ENCODE measurements around the gene ZNF17. TPM values are rescaled to one million over a fixed set of nuclear protein-coding genes. Genes with fewer than 3 reads are reported as not detected.

The ZNF17 gene
- total and polyA plus RNA-seq, 2 of the 8 experiments (the other 6 are each of a cell fraction or from before 2014, with no cell fraction given) = 3.8 to 10.2 TPM

DNA sequence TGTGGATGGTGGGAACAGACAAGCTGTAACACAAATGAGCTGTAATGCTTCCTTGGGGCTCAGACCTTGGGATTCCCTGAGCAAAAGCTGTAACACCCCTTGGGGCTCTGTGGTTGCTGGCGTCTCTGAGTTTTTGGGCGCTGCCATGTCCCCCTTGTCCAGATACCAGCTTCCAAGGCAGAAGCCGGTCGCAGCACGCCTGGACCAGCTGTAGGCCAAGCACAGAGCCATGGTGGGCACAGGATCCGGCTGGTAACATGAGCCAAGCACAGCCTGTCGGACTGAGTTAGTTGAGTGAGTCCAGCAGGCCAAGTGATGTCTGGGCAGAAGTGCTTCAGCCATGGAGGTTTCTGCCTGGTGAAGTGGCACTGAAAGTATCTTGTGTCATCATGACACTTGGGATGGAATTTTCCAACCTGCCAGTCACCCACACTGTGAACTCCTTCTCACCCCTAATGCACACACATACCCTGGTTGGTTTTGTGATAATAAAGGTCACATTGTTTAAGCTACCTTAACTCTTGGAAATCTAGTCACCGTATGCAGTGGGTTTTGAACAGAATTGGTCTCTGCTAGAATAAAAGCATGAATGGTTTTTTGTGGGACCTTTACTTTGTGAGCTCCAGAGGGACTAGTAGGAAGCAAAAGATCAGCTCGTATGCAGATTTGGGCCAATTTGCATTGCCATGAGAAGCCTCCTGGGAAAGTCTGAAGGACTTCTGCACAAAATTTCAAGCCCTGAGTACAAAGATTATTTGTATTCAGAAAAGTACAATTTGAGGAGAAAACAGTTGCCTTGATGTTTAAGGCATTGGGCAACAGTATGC, 7.0 kb upstream of the ZNF17 start:
- Histone ChIP-seq H3K79me2 (ENCODE audit: control insufficient read depth in 1 of 2, insufficient read depth in 2 of 2, low read length in 2 of 2) (no peaks in the 10 kb centered on the region), H2BK20ac (ENCODE audit: low read length) (no peak overlapping the region), H3K4me3 (ENCODE audit: extremely low read depth in 1 of 4, insufficient read depth in 2 of 4, low read depth in 3 of 4, low read length in 4 of 4) (no peak overlapping the region), H2AFZ (ENCODE audit: low read length) (no peak overlapping the region), H2BK5ac (ENCODE audit: low read depth, low read length) (no peak overlapping the region), H2BK120ac (replicated peaks; ENCODE audit: low read depth, low read length) (no peak overlapping the region), H3K27me3 (replicated peaks in 1 of 4; ENCODE audit: control insufficient read depth in 3 of 4, extremely low read depth in 1 of 4, insufficient read depth in 3 of 4, low read length in 3 of 4) (no peaks in the 10 kb centered on the region), H3K9me3 (ENCODE audit: insufficient read depth in 2 of 2, low read depth in 1 of 2, low read length in 1 of 2) (no peaks in the 10 kb centered on the region), H4K91ac (replicated peaks; ENCODE audit: insufficient read length, low read length) (no peak overlapping the region), H3K4ac (replicated peaks; ENCODE audit: insufficient read length, low read depth, low read length) (no peak overlapping the region), H3K23ac (ENCODE audit: insufficient read length) (no peak overlapping the region), H4K8ac (ENCODE audit: extremely low read depth, insufficient read depth, low read length) (0 out of 2 replicates have a peak overlapping the region, but pooled peaks have one; percentile 14), H3K79me1 (ENCODE audit: low read depth, low read length) (no peaks in the 10 kb centered on the region; the same call in 1 of the 2 replicates), H3K18ac (ENCODE audit: extremely low read depth, low read length) (no peak overlapping the region), H2AK5ac (ENCODE audit: low read depth, low read length) (no peak overlapping the region), H4K5ac (ENCODE audit: insufficient read length, low read depth, low read length) (no peak overlapping the region), H3K36me3 (ENCODE audit: control insufficient read depth in 2 of 4, insufficient read depth in 4 of 4, low read length in 3 of 4) (peaks cover 0 to 8% (median 3%) of the 10 kb centered on the region in 4 experiments; a peak in 5 of 8 replicates), H4K20me1 (replicated peaks in 1 of 2; ENCODE audit: control insufficient read depth in 1 of 2, insufficient read depth in 2 of 2, low read length in 2 of 2) (no peaks in the 10 kb centered on the region), H3K23me2 (ENCODE audit: low read depth, low read length) (no peaks in the 10 kb centered on the region), H2BK15ac (ENCODE audit: low read length) (no peak overlapping the region), H3K4me1 (replicated peaks in 1 of 4; ENCODE audit: control insufficient read depth in 3 of 4, insufficient read depth in 4 of 4, low read length in 3 of 4) (peaks cover 0 to 3% (median 0%) of the 10 kb centered on the region in 4 experiments; a peak in 1 of 7 replicates), H3K4me2 (ENCODE audit: insufficient read depth in 1 of 2, low read depth in 2 of 2, low read length in 2 of 2) (no peak overlapping the region), H2BK12ac (ENCODE audit: low read depth, low read length) (no peak overlapping the region), H3K14ac (ENCODE audit: insufficient read length) (no peak overlapping the region), H3K27ac (ENCODE audit: low read depth, low read length) (no peak overlapping the region), H3K56ac (replicated peaks; ENCODE audit: insufficient read length, low read depth, low read length) (no peak overlapping the region), H3K9ac (replicated peaks in 1 of 4; ENCODE audit: extremely low read depth in 1 of 4, low read depth in 3 of 4, low read length in 3 of 4) (no peak overlapping the region)
- TF ChIP-seq, protein P1, sequence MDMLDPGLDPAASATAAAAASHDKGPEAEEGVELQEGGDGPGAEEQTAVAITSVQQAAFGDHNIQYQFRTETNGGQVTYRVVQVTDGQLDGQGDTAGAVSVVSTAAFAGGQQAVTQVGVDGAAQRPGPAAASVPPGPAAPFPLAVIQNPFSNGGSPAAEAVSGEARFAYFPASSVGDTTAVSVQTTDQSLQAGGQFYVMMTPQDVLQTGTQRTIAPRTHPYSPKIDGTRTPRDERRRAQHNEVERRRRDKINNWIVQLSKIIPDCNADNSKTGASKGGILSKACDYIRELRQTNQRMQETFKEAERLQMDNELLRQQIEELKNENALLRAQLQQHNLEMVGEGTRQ (IDR thresholded peaks at IDR 0.05; ENCODE audit: low read length) = no peak
- no peak for TF ChIP-seq SIRT6 (IDR thresholded peaks at IDR 0.05; ENCODE audit: low read length)
- TF ChIP-seq BRCA1 (IDR thresholded peaks at IDR 0.05; ENCODE audit: low read depth, low read length) = no peak
- TF ChIP-seq KDM1A (IDR thresholded peaks at IDR 0.05; ENCODE audit: borderline replicate concordance, low read length) = no peak
- no peak for TF ChIP-seq HDAC2 (IDR thresholded peaks at IDR 0.05; ENCODE audit: borderline replicate concordance in 1 of 2, low read depth in 2 of 2, low read length in 2 of 2)
- TF ChIP-seq CBX5 (IDR thresholded peaks at IDR 0.05; ENCODE audit: low read depth, low read length) = no peak
- no peak for TF ChIP-seq SP2 (IDR thresholded peaks at IDR 0.05; ENCODE audit: low read length)
- TF ChIP-seq JUN (IDR thresholded peaks at IDR 0.05; ENCODE audit: low read depth, low read length) = no peak
- DNase-seq (ENCODE audit: low read depth in 1 of 2, low spot score in 2 of 2) = no peak
- WGBS, 2 experiments (ENCODE audit: extremely low coverage in 1 of 2, insufficient coverage in 1 of 2, insufficient read length in 1 of 2, insufficient replicate concordance in 2 of 2, low coverage in 1 of 2, low lambda C conversion rate in 2 of 2, missing lambda C conversion rate in 1 of 2) = 82% methylated on average over 9 of the region's 9 CpGs; no CpG with 5 or more reads in 1 of the 2 experiments
- FAIRE-seq = no peak
- POLR2A ChIA-PET (ENCODE audit: partially characterized antibody) = interaction anchor here (1.7 kb wide), 1 partner anchor 30 kb away, joined by 7 read pairs; no protein-coding TSS in a partner anchor
- CTCF ChIA-PET (ENCODE audit: partially characterized antibody) = interaction anchor here (0.5 to 0.9 kb wide), 3 partner anchors 10 to 182 kb away, joined by 3 to 4 read pairs (median 3); no protein-coding TSS in a partner anchor
